HG03139 (cell line): ENCODE results near the gene KLF9.

ENCODE experiments used
- ATAC-seq: cut with Tn5 transposase; IDR thresholded peaks from one replicate; pipeline ENCODE4 v1.9.1; 2021; ENCODE audit not compliant: unreplicated experiment

Gene KLF9

DNA sequence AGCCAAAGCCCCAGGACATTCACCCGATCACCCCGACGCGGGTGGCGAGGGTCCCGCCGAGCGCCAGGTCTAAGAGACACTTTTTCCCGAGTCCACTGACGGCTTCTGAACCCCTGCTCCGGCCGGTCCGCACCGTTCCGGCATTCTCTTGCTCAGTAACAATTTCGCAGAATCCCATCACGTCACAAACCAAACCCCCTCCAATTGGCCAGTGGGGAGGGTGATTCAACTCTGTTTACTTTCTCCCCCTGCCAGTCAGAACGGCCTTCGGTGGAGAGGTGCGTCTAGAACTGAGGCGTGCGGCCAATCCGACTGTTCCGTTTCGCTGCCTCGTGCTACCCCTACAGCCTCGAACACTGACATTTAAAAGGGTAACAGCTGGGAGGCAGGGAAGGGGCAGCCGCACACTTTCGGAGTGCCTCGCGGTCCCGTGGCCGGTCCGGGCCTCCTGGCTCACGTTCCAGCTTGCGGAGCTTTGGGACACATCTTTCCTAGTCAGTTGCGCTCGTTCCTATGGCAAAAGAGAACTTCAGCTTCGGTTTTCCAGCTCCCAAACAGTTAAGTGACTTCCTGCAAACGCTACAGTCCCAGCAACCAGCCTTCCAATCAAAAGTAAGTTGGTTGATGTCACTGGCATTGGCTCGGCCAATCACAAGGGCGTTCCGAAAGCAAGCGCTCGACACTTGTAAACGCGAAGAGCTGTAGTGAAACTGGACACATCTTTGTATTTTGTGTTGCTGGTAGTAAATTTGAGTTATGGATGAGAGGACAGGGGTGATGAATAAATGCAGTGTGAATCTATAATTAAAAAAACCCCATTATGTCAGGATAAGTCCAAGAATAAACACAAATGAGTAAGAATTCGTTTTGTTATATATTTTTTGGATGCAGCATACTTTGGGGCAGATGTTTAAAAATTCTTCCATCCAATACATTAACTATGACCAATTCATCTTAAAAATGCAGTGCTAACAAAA, at the start of gene KLF9:
TSS of gene KLF9 (minus strand) at position 859 of the 977 bp plus-strand sequence. CDS start 1,294 bp downstream, outside the sequence.
- ATAC-seq, result peak; percentile 58

GRCh38 chr9:70463877-70464276, 49.4 kb upstream of the KLF9 start:
- ATAC-seq, result no peak

DNA sequence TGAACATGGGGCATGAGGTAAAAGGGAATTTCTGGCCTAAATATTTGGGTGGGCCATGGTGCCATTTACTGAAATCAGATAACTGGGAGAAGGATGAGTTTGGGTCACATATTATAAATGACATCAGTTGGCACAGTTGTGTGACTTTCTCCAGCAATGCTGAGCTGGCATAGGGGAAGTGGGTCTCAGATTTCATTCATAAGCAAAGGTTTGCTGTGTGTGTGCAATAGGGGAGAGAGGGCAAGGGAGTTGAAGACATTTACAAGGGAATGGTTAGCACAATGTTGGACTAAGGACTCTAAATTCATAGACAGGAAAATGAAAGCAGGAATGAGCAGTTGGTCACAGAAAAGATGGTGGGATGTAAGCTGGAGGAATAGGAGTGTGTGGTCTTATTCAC, 47.8 kb upstream of the KLF9 start:
- ATAC-seq, result no peak

GRCh38 chr9:70457235-70457634, 42.8 kb upstream of the KLF9 start:
- ATAC-seq, result no peak

DNA sequence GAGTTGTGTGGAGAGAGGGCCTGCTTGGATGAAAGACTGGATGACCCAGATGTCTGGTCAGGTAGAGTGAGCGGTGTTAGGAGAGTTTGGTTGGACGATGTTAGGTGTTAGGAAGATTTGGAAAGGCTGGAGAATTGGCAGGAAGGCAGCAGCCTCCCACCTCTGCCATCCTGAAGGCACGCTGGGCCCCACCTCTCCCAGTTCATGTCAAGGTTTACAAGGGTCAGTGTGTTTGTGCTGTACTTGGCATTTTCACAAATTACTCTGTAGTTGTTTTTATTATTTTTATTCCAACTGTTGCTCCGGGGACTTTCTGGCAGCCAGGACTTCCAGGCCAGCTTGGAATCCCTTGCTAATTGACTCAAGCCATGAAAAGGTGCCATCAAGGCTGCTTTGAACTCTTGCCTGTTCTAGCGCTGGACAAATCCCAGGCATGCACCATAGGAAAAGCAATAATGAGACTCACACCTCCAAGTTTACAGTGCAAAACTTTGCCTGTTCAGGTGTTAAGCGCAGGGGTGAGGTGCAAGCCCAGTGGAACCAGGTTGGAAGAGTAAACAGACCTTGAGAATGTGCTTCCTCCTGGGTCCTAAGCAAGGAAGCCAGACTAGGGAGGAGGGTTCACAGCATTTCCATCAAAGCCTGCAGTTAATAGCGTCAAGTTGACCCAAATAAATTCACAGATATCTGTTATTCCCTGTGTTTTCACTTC, 41.7 kb upstream of the KLF9 start:
- ATAC-seq, result no peak

DNA sequence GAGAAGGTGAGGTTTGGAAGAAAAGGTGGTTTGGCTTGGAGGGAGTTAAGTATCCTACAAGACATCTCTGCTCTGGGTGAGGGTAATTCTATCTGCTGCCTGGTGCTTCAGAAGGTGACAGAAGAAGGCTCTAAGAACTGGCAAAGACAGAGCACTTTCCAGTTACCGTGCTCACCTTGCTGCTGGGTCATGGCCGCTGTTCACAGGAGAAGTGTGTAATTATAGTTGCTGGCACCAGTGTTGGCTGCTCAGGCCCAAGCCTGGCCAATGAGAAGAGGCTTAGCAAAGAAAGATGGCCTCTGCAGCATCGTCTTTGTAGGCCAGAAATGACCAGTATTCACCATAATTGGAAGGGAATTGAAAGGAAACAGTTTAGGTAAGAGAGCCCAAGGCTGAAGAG, 37.9 kb upstream of the KLF9 start:
- ATAC-seq, result no peak

- ATAC-seq, result no peak
These were observed 37.3 kb upstream of the KLF9 start for GRCh38 chr9:70451765-70452164.

DNA sequence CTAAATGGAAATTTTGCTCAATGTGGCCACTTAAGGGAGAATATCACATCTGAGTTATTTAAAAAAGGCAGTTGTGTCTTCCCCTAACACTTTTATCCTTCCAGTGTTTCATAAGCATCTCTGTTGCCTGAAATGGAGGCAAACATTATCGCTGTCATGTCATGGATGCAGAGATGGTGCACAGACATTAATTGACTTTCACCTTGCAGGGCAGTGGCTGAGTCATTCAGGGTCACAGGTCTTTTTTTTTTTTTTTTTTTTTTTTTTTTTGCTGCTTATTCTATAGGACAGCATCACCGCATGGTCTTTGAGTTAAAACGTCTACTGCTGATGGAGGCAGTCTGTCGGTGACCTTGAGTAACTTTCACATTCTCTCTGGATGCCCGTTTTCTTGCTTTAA, 36.3 kb upstream of the KLF9 start:
- no peak for ATAC-seq

DNA sequence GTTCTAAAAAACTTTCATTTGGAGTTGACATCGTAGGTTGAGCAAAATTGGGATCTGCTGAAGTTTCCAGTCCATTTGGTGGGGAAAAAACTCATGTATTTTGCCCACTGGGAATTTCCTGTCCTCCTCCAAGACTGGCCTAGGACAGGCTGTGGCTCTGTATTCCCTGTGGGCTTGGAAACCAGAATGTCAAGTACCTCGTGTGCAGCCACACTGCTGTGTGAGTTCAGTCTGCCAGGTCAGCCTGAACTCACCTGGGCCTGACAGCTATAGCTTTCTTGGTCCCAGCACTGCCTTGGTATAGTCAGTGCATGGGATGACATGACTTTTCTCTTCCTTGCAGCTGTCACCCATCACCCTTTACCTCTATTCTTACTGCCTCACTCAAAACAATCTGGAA, 35.0 kb upstream of the KLF9 start:
- no peak for ATAC-seq

DNA sequence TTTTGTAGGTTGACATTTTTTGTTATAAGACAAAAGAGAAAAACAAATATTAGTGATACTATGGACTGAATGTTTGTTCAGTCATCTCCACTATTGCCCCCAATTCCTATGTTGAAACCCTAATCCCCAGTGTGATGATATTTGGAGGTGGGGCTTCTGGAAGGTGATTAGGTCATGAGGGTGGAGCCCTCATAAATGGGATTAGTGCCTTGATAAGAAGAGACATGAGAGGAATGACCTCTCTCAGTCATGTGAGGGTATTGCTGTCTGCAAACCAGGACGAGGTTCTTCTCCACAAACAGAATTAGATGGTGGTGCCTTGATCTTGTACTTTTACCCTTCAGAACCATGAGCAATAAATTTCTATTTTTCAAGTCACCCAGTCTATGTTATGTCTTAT, 34.5 kb upstream of the KLF9 start:
- no peak for ATAC-seq

DNA sequence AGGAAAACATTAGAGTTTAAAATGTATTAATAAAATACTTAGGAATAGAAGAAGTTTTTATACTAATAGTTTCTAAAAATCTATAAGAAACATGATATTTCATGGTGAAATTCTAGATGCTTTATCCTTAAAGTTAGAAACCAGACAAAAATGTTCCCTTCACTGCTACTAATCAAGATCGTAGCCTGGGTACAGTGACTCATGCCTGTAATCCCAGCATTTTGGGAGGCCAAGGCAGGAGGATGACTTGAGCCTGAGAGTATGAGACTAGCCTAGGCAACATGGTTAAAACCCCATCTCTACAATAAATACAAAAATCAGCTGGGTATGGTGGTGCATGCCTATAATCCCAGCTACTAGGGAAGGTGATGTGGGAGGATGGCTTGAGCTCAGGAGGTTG, 30.4 kb upstream of the KLF9 start:
- ATAC-seq, result no peak

- ATAC-seq, result no peak
These were observed 27.9 kb upstream of the KLF9 start for GRCh38 chr9:70442328-70442848.

DNA sequence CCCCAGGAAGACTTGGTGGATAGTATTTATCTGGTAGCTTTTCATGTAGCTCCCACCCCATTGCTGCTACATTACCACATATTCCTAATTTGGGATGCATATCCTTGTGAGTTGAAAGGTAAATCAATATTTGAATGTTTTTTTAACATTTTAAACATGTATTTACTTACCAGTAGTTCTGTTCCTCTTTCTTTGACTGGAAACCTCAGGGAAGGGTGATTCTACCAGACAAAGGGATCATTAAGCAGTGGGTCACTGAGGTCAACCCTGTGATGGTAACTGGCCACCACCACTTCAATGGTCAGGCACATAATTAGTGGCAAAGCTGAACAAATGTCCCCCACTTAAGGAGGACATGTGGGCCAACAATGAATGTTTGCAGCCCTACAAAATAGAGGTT, 27.2 kb upstream of the KLF9 start:
- ATAC-seq, result no peak

DNA sequence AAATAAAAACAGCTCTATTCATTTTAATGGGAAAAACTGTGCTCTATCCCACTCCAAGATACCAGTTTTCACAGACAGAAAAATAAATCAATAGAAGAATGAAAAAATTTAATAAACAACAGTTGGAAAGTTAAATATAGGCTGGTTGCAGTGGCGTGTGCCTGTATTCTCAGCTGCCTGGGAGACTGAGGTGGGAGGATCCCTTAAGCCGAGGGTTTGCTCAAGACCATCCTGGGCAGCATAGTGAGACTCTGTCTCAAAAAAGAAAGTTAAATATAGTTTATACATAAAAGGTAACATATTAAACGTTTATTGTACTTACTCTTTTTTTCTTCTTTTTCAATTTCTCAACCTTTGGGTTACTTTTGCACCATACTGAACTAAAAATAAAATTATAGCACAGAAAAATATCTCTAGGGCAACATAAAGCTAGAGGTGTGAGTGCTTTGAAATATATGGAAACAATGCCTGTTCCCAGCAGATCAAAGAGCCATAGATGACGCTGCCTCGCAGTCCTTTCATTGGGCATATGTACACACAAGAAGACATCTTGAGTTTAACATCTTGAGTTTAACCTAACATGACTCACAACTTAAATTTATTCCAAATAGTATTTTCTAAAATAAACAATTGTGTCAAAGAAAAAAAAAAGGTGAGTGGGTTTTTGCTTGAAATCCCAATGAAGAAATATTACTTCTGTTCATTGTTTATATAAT, 25.7 kb upstream of the KLF9 start:
- ATAC-seq, result no peak

DNA sequence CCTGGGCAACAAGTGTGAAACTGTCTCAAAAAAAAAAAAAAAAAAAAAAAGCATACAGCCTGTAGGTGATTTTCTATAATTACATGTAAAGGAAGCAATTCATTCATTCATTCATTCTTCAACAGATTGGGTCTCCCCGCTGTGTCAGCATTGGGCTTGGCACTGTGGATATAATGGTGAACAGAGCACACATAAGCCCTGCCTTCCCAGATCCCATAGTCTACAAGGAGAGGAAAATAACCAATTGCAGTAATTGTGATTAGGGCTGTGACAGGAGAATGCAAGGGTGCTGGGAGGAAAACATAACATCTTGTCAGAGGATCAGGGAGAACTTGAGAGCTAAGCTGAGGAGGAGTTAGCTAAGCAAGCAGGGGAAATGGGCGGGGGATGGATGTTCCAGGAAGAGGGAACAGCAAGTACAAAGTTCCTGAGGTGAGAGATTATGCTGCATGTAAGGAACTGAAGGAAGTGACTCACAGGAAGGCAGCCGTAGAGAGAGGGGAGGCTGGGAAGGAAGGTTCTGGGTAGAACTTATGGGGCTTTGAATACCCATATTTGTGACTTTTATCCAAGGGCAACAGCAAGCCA, 24.0 kb upstream of the KLF9 start:
- ATAC-seq, result no peak

- no peak for ATAC-seq
These were observed 21.5 kb upstream of the KLF9 start for GRCh38 chr9:70435948-70436347.

DNA sequence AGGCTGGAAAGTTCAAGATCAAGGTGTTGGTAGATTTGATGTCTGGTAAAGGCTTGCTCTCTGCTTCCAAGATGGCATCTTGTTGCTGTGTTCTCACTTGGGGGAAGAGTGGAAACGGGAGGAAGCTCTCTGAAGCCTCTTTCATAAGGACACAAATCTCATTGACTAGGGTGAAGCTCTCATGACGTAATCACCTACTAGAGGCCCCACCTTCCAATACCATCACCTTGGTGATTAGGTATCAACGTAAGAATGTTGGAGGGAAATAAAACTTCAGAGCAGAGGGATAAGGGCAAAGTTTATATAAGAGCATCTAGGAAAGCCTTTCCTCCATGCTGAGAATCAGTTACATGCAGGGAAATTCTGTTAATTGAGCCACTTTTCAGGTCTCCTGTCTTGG, 15.4 kb upstream of the KLF9 start:
- ATAC-seq, result no peak

DNA sequence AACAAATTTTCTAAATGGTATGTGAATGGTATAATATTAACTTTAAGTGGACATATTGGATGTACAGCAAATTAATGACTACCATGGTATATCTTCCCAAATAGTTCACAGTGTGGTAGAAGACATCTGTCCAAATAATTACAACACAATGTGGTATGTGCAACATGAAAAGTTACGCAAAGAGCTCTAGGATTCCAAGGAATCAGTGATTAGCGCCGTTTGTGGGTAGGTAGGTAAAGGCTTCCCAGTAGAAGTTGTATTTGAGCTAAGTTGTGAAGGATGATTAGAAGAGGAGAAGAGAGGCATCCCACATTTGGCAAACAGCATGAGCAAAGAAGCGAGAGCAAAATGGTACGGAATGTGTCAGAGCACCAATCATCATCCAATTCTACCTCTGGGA, 14.3 kb upstream of the KLF9 start:
- ATAC-seq, result no peak

DNA sequence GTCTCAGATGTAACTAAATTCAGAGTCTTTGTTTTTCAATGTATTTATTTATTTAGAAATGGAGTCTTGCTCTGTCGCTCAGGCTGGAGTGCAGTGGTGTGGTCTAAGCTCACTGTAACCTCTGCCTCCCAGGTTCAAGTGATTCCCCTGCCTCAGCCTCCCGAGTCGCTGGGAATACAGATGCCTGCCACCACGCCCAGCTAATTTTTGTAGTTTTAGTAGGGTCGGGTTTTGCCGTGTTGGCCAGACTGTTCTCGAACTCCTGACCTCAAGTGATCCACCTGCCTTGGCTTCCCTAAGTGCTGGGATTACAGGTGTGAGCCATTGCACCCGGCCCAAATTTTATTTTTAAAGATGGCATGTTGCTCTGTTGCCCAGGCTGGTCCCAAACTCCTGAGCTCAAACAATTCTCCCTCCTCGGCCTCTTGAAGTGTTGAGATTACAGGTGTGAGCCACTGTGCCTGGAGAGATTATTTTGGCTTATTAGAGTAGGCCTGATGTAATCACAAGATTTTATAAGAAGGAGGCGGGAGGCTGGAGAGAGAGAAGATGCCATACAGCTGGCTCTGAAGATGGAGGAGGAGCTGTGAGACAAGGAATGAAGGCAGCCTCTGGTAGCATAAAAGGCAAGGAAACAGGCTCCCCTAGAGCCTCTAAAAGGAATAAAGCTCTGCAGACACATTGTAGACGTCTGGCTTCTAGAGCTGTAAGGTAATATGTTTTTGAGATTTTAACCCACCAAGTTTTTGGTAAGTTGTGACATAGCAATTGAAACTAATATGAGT, 12.9 kb upstream of the KLF9 start:
- no peak for ATAC-seq

DNA sequence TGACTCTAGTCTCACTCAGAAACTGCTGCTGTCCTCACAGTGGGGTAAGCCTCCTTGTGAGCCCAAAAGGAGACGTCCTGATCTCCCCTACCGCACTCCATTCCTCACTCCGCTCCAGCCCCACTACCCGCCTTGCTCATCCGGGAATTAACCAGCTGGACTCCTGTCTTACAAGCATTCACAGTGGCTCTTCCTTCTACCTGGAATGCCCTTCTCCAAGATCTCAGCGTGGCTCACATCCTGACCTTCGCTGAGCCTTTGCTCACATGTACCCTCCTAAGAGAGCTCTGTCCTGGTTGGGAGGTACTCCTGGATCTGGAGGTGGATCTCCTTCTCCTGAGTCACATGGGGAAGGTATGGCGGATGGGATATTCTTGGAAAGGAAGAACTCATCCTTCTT, 10.7 kb upstream of the KLF9 start:
- no peak for ATAC-seq
